ENCODE measurements around the gene ACRBP.
A peak's percentile ranks its signal among the peaks of the same experiment; 100 is the strongest.
"Not testable (repeated sequence)": the region's sequence is repeated elsewhere in the genome, so short reads cannot be mapped to it uniquely, and the experiment has no call there.

The ACRBP gene

DNA sequence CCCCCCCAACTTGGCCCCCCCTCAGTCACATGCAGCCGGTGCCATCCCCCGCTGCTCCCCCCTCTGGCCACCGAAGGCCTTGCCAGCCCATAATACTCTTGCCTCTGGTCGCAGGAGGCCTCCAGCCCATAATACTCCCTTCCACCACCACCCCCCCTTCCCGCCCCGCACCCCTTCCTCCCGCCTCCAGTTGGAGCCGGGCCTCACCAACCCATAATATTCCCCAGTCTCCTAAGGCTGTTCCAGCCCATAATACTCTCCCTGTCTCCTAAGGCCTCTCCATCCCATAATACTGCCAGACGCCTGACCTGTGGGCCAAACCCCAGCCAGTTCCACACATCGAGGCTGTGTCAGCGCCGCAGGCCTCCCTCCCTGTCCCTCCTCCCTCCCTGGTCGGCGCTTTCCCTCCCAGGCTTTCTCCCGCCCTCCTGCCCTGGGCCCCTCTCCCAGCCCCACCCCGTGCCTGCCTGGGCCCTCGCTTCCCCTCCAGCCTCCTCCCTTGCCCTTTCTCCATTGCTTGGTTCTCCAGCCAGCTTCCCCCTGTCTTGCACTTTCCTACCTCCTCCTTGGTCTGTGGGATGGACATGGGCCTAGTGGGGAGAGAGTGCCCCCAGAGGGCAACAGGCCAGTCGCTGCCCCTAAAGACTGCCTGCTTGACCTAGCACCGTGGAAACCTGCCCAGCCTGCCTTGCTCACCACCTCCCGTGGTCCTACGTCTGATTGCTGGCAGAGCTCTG lies 33.3 kb downstream of the ACRBP start:
- peak; percentile 20 for DNase-seq

DNA sequence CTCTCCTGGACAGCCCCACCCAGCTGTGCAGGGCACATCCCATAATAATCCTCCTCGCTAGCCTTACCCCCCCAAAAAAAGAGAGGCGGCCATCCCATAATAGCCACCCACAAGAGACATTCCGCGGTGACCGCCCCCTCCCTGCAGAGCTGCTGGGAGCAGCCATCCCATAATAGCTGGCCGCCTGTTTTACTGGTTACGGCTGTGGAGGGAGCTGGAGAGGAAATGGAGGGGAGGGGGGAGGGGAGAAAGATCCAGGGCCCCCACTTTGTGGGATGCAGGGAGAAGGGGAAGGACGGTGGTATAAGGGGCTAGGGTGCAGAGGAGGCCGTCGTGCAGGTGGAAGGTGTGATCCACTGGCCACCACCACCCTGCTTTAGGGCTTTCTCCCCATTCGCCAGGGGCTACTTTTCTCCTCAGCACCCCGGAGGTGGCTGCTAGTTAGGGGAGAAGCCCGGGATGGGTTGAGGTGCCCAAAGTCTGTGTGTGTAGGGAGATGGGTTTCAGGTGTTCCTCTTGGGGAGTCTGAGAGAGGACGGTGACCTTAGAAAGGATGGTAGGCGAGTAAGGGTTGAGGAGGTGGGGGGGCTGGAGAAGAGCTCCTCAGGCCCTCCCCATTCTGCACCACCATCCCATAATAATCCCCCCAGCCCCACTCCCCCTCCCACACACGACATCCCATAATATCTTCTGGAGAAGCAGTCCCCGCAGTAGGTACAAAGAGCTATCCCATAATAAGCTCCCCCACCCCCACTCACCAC lies 34.0 kb downstream of the ACRBP start:
- no peak for DNase-seq

DNA sequence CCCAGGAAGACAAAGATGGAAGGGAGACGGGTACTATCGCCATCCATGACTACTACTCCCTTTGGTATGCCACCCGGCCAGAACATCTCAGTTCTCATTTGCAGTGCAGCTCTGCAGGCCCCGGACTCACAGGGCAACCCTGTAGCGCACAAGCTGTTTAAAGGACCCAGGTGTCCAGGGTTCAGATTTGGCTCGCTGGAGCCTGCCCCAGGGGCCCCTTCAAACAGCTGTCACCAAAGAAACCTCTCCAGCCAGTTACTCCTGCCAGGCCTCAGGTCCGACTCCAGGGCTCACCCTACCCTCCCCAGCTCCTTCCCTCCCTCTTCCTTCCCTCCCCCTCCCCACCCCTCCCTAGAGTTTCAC lies 34.6 kb downstream of the ACRBP start:
- DNase-seq = no peak

DNA sequence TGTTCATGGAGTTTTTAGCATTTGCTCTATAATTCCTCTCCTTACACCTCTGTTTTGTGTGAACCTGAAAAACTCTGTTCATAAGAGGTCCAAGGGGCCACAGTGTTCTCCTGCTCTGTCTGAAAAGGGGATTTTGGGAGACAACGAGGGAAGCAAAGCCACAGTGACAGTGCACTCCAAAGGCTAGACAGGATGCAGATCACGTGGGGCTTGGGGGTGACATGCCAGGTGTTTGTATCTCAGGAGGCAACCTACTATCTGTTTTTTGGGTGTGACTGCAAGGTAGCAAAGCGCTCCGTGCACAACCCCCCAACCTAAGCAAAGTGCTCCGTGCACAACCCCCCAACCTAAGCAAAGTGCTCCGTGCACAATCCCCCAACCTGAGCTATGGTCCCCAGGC lies 35.0 kb downstream of the ACRBP start:
- DNase-seq = no peak

DNA sequence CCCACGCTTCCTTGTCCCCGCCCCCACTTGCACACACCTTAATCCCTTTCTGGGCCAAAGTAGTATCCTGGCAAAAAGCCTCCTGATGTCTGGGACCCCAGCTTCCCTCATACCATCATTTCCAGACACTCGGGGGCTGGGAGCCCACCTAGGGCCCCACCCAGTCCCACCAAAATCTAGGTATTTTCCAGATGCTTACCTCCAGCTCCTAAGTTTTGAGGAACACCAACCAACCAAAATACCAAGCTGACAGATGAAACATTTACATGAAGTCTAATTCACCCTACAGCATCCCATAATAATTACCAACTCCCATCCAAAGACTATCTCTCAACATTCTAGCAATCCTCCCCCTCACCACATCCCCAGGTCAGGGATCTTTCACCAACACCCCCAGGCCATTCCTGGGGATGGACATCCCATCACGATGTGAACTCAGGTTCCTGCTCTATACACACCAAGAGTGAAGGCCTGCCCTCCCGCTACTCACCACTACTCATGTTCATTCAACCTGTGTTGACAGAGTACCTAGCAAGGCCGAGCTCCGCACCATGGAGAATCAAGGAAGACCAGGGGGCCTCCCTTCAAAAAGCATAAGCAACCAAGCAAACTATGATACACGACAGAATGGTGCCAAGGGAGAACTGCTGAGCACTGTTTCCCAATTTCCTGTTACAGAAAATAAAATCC lies 38.5 kb downstream of the ACRBP start:
- DNase-seq = peak; percentile 40

DNA sequence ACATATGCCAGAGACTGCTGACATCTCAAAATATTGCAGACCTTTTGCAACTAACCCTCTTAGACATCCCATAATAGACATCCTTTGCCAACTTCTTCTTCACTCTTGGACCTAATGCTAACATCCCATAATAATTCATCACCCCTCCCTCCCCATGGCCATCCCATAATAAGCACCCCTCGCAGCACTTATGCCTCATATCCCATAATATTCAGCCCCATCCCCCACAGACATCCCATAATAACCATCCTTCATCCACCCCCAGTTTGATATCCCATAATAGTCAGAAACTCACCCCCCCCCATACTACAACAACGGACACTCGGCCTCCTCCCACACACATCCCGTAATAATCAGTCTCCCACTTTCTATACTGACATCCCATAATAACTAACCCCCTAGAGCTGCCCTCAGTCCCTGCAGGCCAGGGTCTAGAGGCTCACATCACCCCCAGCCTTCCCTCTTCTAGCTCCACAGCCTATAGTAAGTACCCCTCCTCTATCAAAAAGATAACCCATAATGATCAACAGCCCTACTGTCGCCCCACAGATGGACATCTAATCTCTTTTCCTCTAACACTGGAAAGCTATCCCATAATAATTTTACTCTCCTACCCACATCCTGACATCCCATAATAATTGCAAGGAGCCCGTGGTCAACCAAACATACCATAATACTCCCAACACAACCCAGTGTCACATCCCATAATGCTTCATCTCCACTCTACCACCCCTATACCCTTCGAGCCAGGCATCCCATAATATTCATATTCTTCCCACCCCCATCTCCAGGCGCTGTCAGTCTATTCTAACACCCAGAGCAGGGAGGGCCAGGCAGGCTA lies 39.3 kb downstream of the ACRBP start:
- peak; percentile 70 for DNase-seq

DNA sequence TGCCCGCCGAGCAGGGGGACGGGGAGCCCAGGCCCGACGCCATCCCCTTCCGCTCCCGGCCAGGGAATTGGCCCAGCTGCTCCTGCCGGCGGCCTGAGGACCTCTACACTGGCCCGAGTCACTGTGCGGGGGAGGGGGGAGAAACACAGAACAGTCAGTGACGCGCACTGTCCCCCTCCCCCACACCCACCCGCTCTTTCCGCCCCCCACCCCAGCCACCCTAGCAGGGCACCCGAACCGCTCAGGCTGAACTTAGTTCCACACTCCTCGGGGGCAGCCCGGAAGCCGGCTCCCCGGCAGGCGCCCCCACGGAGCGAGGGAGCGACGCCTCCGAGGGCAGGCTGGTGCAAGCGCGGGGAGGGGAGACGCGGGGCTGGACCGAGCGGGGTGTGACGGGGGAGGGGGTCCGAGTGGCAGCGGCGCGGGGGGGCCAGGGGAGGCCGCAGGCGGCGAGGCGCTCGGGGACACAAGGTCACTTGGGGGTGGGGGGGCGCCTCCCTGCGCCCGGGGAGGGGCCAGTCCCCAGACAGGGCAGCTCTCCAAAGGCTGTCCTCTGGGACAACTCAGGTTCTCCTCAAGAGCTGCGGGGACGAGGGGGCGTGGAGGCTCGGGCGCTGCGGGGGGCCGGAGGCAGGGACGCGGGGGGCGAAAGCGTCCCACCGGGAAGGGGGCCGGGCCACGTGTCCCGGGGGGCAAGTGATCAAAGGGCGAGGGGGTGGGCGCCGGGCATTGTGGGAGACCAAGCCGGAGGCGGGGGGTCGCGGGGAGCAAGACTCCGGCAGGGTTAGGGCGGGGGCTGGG lies 40.7 kb downstream of the ACRBP start:
- DNase-seq = peak; percentile 71

DNA sequence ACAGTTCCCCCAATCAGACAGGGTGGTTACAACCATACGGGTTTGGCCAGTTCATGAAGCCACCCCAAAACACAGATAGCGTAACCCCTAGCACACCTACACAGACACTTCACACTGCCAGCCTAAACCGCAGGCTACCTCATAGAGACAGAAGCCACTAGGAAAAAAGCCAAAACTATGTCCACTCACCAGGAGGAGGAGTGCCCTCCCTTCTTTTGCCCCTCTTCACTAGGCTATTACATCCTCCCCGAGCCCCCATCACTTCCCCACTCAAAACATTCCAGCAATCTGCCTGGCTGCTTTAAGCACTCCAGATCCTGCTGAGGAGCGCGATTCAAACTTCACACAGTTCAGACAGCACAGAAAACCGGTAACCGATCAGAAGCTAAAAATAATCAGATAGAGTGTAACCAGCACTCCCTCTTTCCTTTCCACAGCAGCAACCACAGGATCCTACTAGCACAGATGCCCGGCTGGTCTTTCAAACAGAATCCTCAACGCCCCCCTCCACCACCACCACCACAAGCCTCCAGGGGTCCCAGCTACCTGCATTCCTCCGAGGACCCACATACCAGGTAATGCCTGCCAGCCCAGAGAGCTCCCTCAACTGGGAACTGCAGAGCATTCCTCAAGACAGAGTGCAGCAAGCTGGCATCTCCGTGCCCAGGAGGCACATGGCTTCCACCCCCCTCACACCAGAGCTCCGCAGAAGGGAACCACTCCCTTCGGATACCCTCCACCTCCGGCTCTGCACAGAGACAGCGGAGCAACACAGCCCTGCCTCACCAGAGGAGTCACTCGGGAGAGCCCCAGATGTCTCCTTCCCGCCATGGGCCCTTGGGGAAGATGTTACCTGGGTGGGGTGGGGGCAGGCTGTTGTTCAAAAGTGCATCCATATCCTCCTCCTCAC lies 41.6 kb downstream of the ACRBP start:
- peak; percentile 53 for DNase-seq

DNA sequence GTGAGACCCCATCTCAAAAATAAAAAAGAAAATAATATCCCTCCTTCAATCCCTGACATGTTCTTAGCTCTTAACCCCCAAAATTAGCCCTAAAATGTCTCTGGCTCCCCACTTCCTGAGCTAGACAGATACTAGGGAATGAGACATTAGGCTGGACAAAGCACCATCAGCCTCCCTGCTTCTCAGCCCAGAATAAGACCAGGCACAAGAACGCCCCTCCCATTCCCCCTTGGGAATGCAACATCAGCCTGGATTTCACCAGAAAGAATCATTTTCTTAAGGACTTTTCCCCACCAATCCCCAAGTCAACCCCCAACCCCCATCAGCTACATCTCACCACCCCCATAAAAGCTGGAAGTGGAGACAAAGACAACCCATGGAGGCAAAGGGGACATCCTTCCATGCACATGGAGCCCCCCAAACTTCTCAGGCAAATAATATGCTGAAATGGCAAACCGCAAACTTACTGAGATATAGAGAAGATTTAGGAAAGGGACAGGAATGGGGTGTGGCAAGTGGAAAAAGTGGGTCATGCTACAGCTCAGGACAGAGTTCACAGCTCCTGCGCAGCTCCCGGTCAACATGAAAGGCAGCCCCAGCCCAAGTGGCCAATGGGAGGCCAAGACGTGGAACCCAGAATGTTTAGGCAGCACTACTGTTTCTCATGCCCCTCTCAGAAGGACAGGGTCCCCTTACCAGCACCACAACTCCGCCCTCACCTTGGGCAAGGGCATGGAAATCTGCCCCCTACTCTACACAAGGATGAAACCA lies 42.8 kb downstream of the ACRBP start:
- no peak for DNase-seq

DNA sequence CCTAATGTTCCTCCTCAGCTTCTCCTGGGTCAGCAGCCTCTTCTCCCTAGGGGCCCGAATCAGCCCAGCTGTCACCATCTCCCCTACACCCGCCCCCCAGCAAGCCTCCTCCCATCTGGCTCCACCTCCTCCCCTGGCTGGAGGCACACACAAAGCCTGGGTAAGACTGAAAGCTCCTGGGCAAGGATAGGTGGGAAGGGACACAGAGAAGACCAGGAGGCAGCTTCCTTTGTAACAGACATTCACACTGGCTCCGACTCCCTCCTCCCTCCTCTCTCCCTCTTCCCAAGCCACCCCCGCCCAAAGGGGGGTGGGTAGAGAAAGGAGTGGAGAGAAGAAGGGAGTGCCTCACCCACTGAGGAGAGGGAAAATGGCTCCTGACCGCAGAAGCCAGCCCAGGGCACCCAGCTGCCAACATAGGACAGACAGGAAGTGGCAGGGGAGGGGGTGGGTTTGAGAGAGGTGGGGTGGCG lies 44.1 kb downstream of the ACRBP start:
- peak; percentile 23 for DNase-seq

DNA sequence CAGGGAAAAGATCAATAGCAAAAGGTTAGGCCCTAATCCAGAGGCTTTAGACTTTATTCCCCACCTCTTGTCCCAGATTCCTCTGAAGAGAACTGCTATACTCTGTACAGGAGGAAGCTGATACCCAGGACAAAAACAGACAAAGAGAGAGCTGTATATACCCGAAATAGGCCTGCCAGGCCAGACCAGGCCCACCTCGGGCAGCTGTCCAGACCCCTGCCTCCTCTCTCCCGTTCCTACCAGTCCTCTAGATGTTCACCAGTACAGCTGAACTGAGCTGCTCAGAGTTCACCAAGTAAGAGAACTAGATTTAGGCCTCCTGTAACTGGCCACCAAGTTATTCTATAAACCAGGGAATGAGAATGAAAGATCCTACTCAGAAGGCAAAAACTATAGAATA lies 44.7 kb downstream of the ACRBP start:
- no peak for DNase-seq

DNA sequence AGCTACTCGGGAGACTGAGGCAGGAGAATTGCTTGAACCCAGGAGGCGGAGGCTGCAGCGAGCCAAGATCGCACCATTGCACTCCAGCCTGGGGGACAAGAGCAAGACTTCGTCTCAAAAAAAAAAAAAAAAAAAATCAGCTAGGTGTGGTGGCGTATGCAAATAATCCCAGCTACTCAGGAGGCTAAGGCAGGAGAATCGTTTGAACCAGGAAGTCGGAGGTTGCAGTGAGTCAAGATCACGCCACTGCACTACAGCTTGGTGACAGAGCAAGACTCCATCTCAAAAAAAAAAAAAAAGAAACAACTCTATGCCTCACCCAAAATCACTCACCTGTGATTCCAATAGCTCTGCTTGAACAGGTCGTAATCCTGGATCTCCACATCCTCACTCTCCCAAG lies 51.6 kb downstream of the ACRBP start:
- DNase-seq = not testable (repeated sequence)

DNA sequence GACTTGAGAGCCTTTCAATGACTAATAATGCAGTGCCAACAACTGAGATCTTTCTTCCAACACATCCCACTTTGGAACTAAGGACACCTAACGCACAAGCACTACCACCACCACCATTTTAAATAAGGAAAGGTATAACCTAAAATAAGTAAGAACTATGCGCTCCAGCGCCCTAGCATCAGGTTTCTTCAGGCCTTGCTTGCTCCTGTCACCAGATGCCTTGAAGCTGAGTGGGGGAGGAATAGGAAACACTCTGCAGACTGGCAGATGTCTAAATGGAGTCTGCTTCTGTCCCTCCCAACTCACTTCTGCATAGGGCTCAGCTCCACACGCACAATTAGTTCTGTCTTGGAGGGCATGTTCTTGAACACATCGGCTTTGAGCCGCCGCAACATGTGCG lies 55.1 kb downstream of the ACRBP start:
- no peak for DNase-seq
